ENCODE measurements around the gene MYLK2.
"Not testable (repeated sequence)": the region's sequence is repeated elsewhere in the genome, so short reads cannot be mapped to it uniquely, and the experiment has no call there.

MYLK2 gene

GRCh38 chr20:31816221-31816620, 2.9 kb upstream of the MYLK2 start:
- no peak for DNase-seq

- no peak for DNase-seq
Observed at GRCh38 chr20:31817461-31817860, 1.7 kb upstream of the MYLK2 start.

DNA sequence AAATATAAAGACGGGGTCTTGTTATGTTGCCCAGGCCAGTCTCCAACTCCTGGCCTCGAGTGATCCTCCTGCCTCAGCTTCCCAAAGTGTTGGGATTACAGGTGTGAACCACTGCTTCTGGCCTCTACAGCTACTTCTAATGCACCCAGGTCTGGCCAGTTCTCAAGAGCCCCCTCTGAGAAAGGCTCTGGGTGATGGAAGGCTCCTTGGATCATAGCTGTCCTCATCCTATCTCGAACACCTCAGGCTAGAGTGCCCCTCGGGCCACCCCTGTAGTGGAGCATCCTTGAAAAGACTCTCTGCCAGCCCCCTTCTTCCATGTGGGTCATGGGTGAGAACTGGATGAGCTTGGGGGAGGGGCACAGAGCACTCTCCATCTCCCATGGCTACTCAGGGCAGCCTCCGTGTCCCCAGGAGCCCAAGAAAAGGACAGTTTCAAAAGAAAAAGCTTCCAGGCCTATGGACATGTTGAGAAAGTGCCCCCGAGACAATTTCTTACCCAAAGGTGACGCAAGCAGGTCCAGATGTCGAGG, 714 bp upstream of the MYLK2 start:
- no peak for DNase-seq

DNA sequence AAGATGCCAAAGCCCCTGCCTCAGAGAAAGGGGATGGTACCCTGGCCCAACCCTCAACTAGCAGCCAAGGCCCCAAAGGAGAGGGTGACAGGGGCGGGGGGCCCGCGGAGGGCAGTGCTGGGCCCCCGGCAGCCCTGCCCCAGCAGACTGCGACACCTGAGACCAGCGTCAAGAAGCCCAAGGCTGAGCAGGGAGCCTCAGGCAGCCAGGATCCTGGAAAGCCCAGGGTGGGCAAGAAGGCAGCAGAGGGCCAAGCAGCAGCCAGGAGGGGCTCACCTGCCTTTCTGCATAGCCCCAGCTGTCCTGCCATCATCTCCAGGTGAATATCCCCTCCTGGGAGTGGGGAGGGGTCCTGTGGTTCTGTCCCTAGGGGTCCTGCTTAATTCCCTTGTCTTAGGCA, 1.1 kb downstream of the MYLK2 start:
- no peak for DNase-seq

DNA sequence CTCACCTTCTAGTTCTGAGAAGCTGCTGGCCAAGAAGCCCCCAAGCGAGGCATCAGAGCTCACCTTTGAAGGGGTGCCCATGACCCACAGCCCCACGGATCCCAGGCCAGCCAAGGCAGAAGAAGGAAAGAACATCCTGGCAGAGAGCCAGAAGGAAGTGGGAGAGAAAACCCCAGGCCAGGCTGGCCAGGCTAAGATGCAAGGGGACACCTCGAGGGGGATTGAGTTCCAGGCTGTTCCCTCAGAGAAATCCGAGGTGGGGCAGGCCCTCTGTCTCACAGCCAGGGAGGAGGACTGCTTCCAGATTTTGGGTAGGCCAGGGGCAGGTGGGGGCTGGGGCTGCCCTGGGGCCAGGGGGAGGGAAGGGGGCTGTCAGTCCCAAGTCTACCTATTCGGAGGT, 2.3 kb downstream of the MYLK2 start:
- no peak for DNase-seq

GRCh38 chr20:31822421-31823330, 3.5 kb downstream of the MYLK2 start:
- DNase-seq: peak; percentile 87

GRCh38 chr20:31823360-31824124, 4.4 kb downstream of the MYLK2 start:
- no peak for DNase-seq

GRCh38 chr20:31824125-31824485, 4.9 kb downstream of the MYLK2 start:
- DNase-seq: no peak

GRCh38 chr20:31824554-31825313, 5.6 kb downstream of the MYLK2 start:
- no peak for DNase-seq

GRCh38 chr20:31826074-31826473, 6.9 kb downstream of the MYLK2 start:
- no peak for DNase-seq

GRCh38 chr20:31827059-31827458, 7.9 kb downstream of the MYLK2 start:
- no peak for DNase-seq

DNA sequence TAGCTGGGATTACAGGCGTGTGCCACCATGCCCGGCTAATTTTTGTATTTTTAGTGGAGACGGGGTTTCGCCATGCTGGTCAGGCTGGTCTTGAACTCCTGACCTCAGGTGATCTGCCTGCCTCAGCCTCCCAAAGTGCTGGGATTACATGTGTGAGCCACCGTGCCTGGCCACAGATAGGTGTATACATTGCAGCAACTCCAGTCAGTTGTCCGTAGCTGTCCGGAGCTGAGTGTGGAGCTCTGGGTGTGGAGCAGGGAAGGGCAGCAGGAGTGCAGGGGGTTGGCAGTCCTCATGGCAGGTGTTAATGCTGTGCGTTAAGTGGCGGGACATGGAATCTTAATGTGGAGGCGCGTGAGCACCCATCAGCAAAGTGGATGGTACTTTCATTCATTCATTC, 8.9 kb downstream of the MYLK2 start:
- not testable (repeated sequence) for DNase-seq

GRCh38 chr20:31829731-31830130, 10.6 kb downstream of the MYLK2 start:
- DNase-seq: no peak

DNA sequence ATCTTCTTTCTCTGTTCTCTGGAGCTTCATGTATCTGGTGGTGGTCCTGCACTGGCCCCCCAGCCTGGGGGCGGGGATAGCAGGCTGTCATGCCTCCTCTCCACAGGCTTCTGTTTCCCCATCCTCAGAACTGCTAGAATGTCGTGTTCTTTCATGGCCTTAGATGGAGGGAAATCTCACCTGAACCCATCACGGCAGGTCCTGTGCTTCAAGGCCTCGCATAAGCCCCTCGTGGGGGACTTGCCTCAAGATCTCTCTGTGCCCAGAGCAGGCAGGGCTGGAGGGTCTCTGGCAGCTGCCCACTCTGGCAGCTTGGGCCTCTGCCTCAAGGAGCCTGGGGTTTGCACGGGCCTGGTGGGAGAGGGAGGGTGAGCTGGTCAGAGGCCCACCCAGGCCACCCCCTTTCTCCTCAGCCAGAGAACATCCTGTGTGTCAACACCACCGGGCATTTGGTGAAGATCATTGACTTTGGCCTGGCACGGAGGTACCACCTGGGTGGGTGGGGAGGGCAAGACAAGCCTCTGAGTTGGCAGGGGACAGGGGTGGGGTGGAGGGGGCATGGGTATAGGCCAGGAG, 11.3 kb downstream of the MYLK2 start:
- no peak for DNase-seq

DNA sequence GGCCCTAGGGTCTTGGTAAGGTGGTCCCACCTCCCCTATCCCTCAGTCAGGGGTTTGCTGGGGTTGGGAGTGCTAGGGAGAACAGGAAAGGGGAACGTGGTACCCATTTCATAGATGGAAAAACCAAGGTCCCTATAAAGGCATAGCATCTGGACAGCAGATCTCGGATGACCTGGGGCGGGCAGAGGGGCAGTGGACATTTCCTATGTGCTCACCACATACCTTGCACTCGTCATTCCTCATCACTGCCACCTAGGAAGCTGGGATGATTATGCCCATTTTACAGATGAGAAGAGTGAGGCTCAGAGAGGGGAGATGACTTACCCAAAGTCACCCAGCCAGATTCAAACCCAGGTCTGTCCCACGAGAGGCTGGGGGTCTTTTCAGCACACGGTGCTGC, 12.1 kb downstream of the MYLK2 start:
- DNase-seq: no peak

DNA sequence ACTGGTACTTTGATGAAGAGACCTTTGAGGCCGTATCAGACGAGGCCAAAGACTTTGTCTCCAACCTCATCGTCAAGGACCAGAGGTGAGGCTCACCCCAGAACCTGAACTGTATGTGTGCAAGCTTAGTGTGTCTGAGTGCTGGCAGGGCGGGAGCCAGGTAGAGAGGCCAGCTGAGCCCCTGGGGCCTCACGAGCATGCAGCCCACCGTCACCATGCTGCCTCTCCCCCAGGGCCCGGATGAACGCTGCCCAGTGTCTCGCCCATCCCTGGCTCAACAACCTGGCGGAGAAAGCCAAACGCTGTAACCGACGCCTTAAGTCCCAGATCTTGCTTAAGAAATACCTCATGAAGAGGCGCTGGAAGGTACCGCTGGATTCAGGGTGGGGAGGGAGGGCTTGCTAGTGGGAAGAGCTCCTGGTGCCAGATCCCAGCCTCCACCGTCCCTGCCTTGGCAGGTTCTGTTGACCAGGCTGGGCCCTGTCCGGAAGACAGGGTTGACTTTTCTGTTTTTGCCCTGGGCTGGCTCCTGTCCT, 12.7 kb downstream of the MYLK2 start:
- no peak for DNase-seq

GRCh38 chr20:31833130-31833930, 14.2 kb downstream of the MYLK2 start:
- DNase-seq: peak; percentile 80

- DNase-seq: no peak
Observed at GRCh38 chr20:31833931-31834521, 14.9 kb downstream of the MYLK2 start.

DNA sequence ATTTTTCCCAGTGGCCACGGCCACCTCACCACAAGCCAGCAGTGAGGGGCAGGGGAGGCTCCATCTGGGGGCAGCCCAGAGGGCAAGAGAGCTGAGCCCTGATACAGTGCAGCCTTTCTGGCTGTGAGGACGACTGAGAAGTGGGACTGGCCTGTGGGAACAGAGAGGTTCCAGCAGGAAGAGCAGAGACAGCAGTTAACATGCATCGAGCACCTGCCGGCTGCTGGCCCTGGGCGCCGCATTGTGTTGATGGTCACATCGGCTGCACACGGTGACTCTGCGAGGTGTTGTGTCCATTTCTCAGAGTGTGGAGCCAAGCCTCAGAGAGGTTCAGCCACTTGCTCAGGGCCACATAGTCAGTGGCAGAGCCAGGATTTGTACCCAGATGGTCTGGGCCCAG, 16.4 kb downstream of the MYLK2 start:
- no peak for DNase-seq

GRCh38 chr20:31835977-31836852, 17.1 kb downstream of the MYLK2 start:
- peak; percentile 75 for DNase-seq

Measured in 8988T (cell line).